Stimulated activated naive CD8-positive, alpha-beta T cell treated with anti-CD3 and anti-CD28 coated beads, Interleukin-15, Interleukin-2, amounts not matched to agents 100 ng/mL and 50 ng/mL, for 24 hours (primary cell): Measurements from ENCODE around the gene FBXO15.

Experiments used
- H3K27ac Mint-ChIP-seq: one replicate; pipeline ENCODE4 v1.8.0; 2021; ENCODE audit warnings: mild to moderate bottlenecking, mixed read lengths
- H3K27me3 Mint-ChIP-seq: one replicate; pipeline ENCODE4 v1.8.0; 2021; ENCODE audit warnings: mixed read lengths
- H3K36me3 Mint-ChIP-seq: one replicate; pipeline ENCODE4 v1.8.0; 2021; ENCODE audit warnings: low read depth, mixed read lengths
- H3K4me1 Mint-ChIP-seq: one replicate; pipeline ENCODE4 v1.8.0; 2021; ENCODE audit warnings: low read depth, mixed read lengths
- H3K4me3 Mint-ChIP-seq: one replicate; pipeline ENCODE4 v1.8.0; 2021; ENCODE audit warnings: mild to moderate bottlenecking, mixed read lengths
- H3K9me3 Mint-ChIP-seq: one replicate; pipeline ENCODE4 v1.8.0; 2021; ENCODE audit warnings: mixed read lengths

FBXO15 gene, protein sequence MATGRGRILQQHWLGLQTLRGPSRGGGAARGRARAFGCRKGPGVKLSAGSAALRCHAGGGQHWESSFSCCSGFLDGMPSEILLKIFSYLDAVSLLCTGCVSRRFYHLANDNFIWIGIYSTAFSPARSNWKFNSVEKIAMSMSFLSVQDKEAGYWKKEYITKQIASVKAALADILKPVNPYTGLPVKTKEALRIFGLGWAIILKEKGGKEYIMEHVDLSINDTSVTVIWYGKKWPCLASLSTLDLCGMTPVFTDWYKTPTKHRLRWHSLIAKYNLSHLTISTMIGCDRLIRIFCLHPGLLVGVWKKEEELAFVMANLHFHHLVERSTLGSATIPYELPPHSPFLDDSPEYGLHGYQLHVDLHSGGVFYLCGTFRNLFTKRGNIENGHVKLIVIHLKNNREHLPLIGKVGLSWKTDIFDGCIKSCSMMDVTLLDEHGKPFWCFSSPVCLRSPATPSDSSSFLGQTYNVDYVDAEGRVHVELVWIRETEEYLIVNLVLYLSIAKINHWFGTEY

DNA sequence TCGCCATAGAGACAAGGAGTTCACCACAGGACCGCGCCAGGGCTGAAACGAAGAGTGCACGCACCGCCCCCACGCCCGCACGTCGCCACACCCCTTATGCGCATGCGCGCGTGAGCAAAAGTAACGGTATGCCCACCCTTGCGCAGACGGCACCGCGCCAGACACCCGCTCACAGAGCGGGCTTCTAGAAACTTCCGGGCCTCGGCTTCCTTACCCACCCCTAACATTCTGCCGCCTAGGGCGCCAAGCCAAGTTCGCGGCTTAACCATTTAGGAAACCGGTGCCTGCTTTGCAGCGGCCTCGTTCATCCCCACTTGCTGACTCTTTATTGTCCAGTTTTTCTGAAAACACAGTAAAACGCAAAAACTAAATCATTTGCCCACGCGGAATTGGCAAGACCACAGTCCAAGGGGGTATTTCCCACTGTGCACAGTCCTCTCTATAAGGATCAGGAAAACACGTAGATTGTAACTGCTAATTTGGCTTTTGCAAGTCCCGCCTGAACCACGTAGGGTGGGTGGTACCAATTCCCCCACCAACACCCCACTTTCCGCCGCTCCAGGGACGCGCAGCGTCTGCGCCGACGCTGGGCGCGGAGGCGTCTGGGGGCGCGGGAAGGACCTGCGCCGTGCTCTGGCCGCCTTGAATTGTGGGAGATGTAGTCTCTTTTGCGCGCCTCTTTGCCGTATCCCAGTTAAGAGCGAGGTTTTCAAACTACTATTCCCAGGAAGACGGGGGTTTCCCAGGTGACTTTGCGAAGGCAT lies at the start of gene FBXO15, which contains the start of gene TIMM21:
Gene FBXO15 (minus strand): TSS at position 56 of the 764 bp plus-strand sequence. CDS start 49 bp downstream, at position 7.
Gene TIMM21 (plus strand): TSS at position 745 of the 764 bp plus-strand sequence. CDS start 286 bp downstream, outside the sequence.
- Mint-ChIP-seq H3K27me3 (no peaks in the 10 kb centered on the region), H3K36me3 (peaks cover 40% of the 10 kb centered on the region), H3K4me3 (peak within 1 kb of the TSS; percentile 96), H3K27ac (peak within 1 kb of the TSS; percentile 100), H3K4me1 (peaks cover 59% of the 10 kb centered on the region), H3K9me3 (no peaks in the 10 kb centered on the region)

DNA sequence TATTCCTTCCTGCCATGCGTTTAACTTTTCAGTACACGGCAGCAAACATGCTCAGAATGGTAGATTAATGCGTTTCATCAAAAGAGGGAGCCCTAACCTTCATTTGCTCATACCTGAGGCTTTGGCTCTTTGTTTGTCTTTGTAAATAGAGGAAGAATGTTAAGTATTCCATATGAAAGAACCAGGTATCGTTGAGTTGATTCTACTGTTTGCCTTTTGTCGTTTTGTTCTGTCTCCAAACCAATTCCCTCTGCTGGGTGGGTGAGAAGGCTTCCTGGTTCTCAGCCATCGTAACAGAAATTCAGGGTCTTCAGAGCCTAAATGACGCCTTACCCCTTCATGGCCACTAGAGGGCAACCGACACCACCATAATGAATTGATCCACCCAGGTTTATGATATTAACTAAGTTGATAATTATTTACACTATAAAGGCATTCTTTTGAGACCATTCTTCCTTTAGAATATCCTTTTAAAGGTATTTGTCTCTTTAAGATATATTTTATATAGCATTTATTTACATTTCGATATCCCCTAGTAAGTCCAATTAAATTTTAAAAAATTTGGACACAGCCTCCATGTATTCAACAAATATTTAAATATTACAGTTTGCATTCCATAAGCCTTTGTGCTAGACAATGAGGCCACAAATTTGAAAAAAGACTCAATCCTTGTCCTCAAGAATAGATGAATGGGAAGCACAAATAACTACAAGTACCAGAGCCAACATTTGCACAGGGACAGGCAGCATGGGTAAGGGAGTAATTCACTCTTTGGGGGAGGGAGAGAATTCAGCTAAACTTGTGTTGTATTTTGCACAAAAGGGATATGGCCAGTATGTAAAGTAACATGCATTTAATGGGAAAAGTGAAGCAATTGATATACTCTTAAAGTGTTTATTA lies 48.8 kb upstream of the FBXO15 start:
- Mint-ChIP-seq H3K4me1 (no peaks in the 10 kb centered on the region), H3K4me3 (peak overlapping the region; percentile 76), H3K27ac (peak overlapping the region; percentile 54), H3K36me3 (no peaks in the 10 kb centered on the region), H3K9me3 (no peaks in the 10 kb centered on the region), H3K27me3 (peaks cover 15% of the 10 kb centered on the region)

DNA sequence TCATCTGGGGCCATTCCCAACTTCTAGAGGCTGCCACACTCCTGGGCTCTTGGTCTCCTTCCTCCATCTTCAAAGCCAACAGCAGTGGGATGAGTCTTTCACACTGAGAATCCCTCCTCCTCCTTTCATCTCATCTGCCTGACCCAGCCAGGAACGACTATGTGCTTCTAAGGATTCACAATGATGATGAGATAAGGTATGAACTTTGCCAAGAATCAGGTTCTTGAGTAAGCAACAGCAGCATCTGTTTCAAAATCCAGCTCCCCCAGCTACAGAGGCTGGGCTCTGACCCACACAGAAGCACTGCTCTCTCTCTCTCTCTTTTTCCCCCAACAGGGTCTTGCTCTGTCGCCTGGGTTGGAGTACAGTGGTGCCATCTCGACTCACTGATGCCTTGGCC lies 47.1 kb upstream of the FBXO15 start:
- H3K27ac Mint-ChIP-seq, result no peak overlapping the region

DNA sequence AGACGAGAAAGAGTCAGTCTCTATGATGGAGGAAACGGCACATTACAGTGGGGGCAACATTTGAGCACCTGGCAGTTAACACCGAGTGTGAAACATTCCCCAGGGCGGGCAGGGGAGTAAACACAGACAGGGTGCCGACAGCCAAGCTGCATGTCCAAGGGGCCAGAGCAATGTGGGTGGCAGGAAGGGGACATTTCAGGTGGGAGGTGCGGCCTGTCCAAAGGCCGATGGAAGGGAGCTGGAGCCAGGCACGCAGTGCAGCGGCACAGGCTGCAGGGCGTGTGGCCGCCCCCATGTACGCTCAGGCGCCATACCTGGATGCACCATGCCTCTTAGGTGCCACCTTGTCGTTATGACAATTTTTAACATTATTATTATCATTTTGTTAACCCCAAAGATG lies 43.9 kb upstream of the FBXO15 start:
- H3K36me3 Mint-ChIP-seq, result no peaks in the 10 kb centered on the region
- no peak overlapping the region for H3K27ac Mint-ChIP-seq
- H3K27me3 Mint-ChIP-seq, result peaks cover 24% of the 10 kb centered on the region
- no peak overlapping the region for H3K4me3 Mint-ChIP-seq
- no peaks in the 10 kb centered on the region for H3K4me1 Mint-ChIP-seq
- H3K9me3 Mint-ChIP-seq, result no peaks in the 10 kb centered on the region

More for the DNA sequence above, 47.1 kb upstream of the FBXO15 start:
- no peaks in the 10 kb centered on the region for H3K4me1 Mint-ChIP-seq
- H3K9me3 Mint-ChIP-seq, result no peaks in the 10 kb centered on the region
- no peaks in the 10 kb centered on the region for H3K36me3 Mint-ChIP-seq
- no peak overlapping the region for H3K4me3 Mint-ChIP-seq
- peaks cover 21% of the 10 kb centered on the region for H3K27me3 Mint-ChIP-seq

DNA sequence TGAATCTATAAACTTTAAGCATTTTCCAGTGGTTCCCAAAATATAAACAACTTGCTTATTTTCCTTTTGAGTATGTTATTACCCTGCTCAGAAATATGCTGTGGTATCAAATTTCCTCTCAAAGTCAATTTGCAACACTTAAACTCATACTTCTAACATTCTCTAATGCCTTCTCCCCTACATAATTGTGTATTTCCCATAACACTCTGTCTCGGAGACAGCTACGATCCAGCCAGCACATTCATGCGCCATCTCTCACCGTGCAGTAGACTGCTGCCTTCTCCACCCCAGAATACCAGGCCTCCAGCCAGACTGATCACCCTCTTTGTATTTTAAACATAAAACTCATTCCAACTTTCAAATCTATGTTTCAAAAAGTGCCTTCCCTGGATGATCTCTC lies 42.5 kb upstream of the FBXO15 start:
- Mint-ChIP-seq H3K27ac (no peak overlapping the region), H3K4me3 (no peak overlapping the region), H3K9me3 (no peaks in the 10 kb centered on the region), H3K4me1 (no peaks in the 10 kb centered on the region), H3K27me3 (peaks cover 24% of the 10 kb centered on the region), H3K36me3 (no peaks in the 10 kb centered on the region)

DNA sequence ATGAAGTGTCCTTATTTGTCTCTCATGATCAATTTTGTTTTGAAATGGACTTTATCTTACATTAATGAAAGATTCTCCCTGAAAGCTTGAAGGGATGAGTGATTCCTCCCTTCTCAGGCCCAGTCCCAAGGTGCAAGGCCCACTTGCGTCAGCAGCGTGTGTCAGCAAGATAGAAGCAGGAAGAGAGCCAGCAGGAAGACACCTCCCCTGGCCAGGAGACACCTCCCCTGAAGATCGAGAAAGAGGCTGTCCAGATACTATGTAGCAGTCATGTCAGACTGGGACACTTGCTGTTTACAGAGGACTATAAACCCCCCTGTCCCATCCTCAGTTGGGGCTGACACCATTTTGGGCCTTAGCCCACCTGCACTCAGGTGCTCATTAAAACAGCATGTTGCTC lies 39.0 kb upstream of the FBXO15 start:
- H3K36me3 Mint-ChIP-seq, result no peaks in the 10 kb centered on the region

DNA sequence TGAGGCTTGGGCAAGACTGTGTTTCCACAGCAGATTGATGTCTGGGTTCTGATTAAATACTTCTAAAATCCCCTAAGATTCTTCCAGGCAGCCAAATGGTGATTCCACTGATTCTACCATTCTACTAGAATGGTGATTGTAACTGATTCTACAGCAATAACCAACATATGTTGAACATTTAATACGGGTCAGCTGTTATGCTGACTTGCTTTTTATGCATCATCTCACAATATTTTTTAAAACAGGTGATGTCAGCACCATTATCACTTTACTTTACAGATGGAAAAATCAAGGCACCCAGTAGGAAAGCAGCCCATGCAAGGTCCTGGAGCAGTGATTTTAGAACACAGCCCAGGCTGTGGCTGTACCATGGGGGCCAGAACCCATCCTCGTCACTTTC lies 38.2 kb upstream of the FBXO15 start:
- Mint-ChIP-seq H3K27me3 (peaks cover 16% of the 10 kb centered on the region), H3K27ac (no peak overlapping the region)

More for the DNA sequence above, 39.0 kb upstream of the FBXO15 start:
- Mint-ChIP-seq H3K4me1 (no peaks in the 10 kb centered on the region), H3K4me3 (no peak overlapping the region), H3K27ac (no peak overlapping the region), H3K27me3 (peaks cover 16% of the 10 kb centered on the region), H3K9me3 (no peaks in the 10 kb centered on the region)

DNA sequence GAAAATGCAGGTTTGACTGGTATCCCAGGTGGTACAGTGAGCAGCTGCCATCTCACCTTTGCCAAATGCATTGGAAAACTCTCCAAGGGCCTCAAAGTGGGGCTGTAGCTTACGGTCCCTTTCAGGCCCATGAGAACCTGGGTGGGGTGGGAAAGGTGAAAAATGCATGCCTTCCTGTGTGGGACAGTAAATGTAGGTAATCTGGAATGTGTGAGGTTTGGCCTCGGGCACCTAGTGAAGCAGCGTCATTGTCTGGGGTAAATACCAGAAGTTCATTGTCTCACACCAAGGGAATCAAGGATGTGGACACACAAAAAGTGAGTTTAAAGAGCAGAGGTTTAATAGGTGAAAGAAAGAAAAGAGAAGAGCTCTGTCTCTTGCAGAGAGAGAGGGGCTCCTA lies 37.2 kb upstream of the FBXO15 start:
- no peak overlapping the region for H3K27ac Mint-ChIP-seq
- peaks cover 10% of the 10 kb centered on the region for H3K27me3 Mint-ChIP-seq

More for the DNA sequence above, 38.2 kb upstream of the FBXO15 start:
- Mint-ChIP-seq H3K4me3 (no peak overlapping the region), H3K4me1 (no peaks in the 10 kb centered on the region), H3K36me3 (no peaks in the 10 kb centered on the region), H3K9me3 (no peaks in the 10 kb centered on the region)

DNA sequence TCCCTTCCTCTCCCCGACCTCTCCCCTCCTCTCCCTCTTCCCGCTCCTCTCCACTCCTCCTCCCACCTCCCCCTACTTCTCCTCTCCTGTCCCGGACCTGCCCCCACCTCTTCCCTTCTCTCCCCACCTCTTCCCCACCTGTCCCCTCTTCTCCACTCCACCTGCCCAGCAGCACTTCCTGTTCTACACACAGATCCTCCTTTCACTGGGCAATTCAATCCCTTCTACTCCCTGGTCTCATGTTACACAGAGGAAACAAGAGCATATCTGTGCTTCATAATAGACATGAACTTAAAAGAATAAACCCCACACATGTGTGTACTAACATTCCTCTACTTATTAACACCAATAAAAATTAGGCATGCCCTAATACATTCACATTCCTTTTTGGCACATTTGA lies 35.5 kb upstream of the FBXO15 start:
- Mint-ChIP-seq H3K9me3 (no peaks in the 10 kb centered on the region), H3K27ac (no peak overlapping the region), H3K4me3 (no peak overlapping the region), H3K36me3 (no peaks in the 10 kb centered on the region), H3K4me1 (no peaks in the 10 kb centered on the region), H3K27me3 (peaks cover 11% of the 10 kb centered on the region)

More for the DNA sequence above, 37.2 kb upstream of the FBXO15 start:
- Mint-ChIP-seq H3K4me3 (no peak overlapping the region), H3K4me1 (no peaks in the 10 kb centered on the region), H3K9me3 (no peaks in the 10 kb centered on the region), H3K36me3 (no peaks in the 10 kb centered on the region)

DNA sequence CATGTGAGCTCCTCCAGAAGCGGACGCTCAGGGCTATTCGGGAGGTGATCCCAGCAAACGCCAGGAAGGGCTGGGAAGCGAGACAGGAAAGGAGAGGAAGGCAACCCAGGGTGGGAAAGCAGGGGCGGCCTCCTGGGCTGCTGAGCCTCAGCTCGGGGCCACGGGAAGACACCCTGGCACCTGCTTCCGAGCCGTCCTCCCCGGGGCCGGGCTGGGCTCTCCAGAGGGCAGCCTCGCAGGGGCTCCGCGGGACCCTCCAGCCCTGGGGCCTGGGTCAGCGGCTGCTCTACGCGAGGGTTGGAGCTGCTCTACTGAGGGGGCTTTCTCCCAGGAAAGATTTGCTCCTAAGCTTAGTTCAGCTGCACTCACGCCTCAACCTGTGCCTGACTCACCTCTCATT lies 34.7 kb upstream of the FBXO15 start:
- Mint-ChIP-seq H3K36me3 (no peaks in the 10 kb centered on the region), H3K4me3 (no peak overlapping the region), H3K27me3 (peaks cover 17% of the 10 kb centered on the region)

DNA sequence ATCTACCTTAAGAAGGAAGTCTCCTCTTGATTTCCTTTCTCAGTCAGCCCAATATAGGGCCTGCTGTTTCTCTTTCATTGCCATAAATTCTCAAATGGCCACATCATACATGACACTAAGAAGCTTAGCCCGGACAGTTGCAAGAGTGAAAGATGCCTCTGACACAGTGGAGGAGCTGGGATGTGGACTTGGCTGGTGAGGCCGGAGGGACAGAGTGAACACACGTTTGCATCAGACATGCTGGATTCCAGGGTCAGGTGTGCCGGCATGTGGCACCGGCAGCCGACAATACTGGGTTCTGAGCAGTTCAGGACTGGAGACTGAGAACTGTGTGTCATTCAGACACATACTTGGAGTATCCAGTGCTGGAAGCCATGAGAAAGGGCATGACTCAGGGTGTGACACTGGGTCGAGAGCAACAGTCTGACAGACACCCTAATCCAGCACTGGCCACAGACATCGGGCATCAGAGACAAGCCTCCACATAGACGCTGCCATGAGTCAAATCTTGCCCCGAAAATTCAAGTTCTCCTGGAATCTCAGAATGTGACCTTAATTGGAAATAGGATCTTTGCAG lies 32.1 kb upstream of the FBXO15 start:
- no peak overlapping the region for H3K27ac Mint-ChIP-seq
- H3K27me3 Mint-ChIP-seq, result peaks cover 16% of the 10 kb centered on the region
- no peaks in the 10 kb centered on the region for H3K9me3 Mint-ChIP-seq
- H3K36me3 Mint-ChIP-seq, result no peaks in the 10 kb centered on the region
- H3K4me3 Mint-ChIP-seq, result no peak overlapping the region
- H3K4me1 Mint-ChIP-seq, result no peaks in the 10 kb centered on the region

More for the DNA sequence above, 34.7 kb upstream of the FBXO15 start:
- Mint-ChIP-seq H3K4me1 (no peaks in the 10 kb centered on the region), H3K9me3 (no peaks in the 10 kb centered on the region), H3K27ac (no peak overlapping the region)

DNA sequence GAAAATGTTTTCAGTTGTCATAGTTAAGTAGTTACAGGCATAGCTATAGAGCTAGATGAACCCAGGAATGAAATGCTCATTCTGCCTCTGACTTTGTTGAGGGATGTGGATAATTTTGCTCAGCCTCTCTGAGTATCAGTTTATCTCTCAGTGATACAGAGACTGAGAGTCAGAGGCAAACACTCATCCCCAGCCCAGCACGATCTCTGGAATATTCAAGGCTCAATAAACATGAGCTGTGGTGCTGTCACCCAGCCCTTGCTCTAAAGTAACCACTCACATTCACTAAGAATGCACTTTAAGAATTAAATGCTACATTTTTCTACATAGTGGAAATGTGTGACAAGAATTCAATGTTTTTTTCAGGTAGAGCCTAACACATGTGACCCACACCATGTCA lies 31.2 kb upstream of the FBXO15 start:
- no peaks in the 10 kb centered on the region for H3K9me3 Mint-ChIP-seq
- H3K4me1 Mint-ChIP-seq, result no peaks in the 10 kb centered on the region
- no peak overlapping the region for H3K4me3 Mint-ChIP-seq
- H3K27me3 Mint-ChIP-seq, result peaks cover 15% of the 10 kb centered on the region
- no peak overlapping the region for H3K27ac Mint-ChIP-seq
- no peaks in the 10 kb centered on the region for H3K36me3 Mint-ChIP-seq

DNA sequence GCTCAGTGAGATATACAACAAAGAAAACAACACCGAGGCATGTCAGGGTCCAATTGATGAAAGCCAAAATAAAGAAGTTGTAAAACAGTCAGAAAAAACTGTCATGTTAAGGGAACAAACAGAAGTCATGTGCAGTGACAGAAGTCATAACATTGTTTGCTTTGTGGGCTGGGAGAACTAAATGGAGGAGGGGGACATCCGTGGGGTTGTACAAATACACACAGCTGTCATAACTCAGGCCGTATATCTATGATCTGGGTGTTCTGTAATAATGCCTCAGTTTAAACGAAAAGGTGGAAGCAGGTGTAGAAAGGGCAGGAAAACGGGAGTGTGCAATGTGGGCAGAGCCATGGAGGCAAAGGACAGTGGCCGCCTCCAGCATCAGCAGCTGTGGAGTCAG lies 28.0 kb upstream of the FBXO15 start:
- Mint-ChIP-seq H3K27me3 (peaks cover 12% of the 10 kb centered on the region), H3K4me1 (no peaks in the 10 kb centered on the region), H3K4me3 (no peak overlapping the region), H3K27ac (no peak overlapping the region), H3K36me3 (no peaks in the 10 kb centered on the region), H3K9me3 (no peaks in the 10 kb centered on the region)

DNA sequence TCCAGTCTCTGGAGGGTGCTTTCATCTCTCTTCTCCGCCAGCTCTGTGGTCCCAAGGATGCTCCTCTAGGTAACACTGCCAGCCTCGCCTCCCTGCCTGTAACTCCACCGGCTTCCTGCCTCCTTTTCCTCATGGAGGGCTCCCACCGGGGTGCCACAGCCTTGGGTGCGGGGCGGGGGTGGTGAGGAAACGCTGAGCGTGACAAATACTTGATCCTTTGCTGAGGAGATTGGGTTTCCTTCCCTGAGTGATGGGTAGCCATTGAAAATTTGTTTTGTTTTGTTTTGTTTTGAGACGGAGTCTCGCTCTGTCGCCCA lies 25.8 kb upstream of the FBXO15 start:
- no peaks in the 10 kb centered on the region for H3K36me3 Mint-ChIP-seq
- H3K27me3 Mint-ChIP-seq, result peaks cover 12% of the 10 kb centered on the region
- H3K27ac Mint-ChIP-seq, result no peak overlapping the region
- no peaks in the 10 kb centered on the region for H3K4me1 Mint-ChIP-seq
- H3K9me3 Mint-ChIP-seq, result no peaks in the 10 kb centered on the region
- H3K4me3 Mint-ChIP-seq, result no peak overlapping the region
